GM12864 (cell line): Measurements from ENCODE around the gene PSMD1.
"Not testable (repeated sequence)": the region's sequence is repeated elsewhere in the genome, so short reads cannot be mapped to it uniquely, and the experiment has no call there.

Experiments
- DNase-seq: peaks from one replicate; pipeline ENCODE4 v3.0.0-alpha.2; 2011; ENCODE audit warnings: low read depth
- H3K4me3 ChIP-seq: 2 replicates; pipeline ENCODE4 v1.5.1; 2011; ENCODE audit warnings: mild to moderate bottlenecking, low read depth, low read length, control low read depth
- CTCF ChIP-seq: IDR thresholded peaks from 2 replicates; pipeline ENCODE4 v1.5.1; 2011; ENCODE audit warnings: low read depth, mild to moderate bottlenecking, moderate library complexity, low read length, control low read depth, inconsistent platforms; ENCODE audit errors: missing control alignments

The PSMD1 gene

DNA sequence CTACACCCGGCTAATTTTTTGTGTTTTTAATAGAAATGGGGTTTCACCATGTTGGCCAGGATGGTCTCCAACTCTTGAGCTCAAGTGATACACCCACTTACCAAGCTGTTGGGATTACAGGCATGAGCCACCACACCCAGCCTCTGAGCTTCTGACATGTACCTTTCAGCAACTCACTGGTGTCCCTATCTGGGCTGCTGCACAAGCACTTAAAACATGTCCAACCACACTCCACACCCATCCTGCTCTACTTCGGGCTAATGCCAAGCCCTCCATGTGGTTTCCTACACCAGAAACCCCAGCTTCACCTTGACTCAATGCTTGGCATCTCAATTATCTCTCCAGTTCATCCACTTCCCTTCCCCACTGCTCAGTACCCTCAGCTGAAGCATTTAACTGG, 119.4 kb downstream of the PSMD1 start:
- no peak for TF ChIP-seq CTCF
- no peak for DNase-seq
- no peak overlapping the region for H3K4me3 ChIP-seq

DNA sequence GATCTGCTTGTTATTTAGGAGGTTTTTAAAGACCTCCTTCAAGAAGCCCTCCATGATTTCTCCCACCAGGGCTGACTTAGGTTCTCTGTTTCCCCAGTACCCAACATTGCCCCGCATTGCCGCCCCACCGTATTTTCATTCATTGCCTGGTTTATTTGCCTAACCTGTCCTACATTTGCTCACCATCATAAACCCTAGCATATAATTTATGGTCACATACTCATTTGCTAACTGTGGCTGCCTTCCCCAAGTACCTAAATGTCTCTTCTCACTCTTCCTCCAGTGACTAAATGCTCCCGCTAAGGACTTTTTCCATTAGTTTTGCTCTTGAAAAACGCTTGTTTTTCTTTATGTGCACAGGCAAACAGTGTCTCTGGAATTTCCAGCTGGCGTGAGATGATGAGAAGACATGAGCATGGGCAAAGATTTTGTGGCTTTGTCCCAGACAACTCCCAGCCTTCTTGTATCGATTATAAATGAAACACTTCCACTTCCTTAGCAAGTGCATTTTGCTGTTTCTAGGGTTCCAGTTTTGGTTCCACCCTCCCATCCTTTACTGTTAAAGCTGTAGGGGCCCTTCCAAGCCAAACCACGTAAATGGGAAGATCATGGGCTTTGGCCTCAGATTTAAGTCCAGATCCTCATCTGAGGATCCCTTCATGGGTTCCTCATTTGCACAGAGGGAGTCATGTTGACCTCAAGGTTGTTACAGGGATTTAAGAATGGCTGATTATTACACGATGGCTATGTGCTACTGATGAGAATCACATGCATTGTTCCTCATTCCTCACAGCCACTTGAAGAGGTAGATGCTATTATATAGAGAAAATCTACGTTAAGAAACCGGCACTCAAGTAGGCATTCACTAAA, 120.7 kb downstream of the PSMD1 start:
- H3K4me3 ChIP-seq = no peak overlapping the region
- no peak for TF ChIP-seq CTCF
- DNase-seq = no peak

GRCh38 chr2:231178805-231179204, 122.1 kb downstream of the PSMD1 start:
- not testable (repeated sequence) for DNase-seq, H3K4me3 ChIP-seq

DNA sequence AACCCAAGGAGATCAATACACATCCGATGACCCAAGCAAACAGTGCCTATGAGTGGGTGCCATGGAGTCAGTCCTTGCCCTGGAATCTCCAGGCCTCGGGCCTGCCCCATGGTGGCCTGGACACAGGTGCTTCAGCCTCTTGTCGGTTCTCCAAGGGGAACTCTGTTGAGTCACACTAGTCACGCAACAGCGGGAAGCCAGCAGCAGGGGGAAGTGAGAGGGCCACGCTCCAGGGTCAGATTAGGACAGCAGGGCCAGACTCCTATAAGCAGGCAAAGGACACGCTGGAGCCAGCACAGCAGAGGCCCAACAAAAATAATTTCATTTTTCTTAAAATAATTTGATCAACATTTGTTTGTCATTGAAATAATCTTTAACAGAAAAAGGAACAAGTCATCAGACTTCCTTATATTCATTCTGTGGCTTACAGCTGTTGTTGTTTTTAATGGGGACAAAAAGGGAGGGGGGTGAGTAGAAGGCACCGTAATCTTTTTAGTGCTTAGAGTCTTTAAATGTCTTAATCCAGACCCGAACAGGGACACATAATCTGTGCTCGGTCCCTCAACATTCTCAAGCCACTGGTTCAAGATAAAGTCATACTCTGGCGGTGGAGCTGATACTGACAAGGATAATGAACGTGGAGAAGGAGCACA, 125.3 kb downstream of the PSMD1 start:
- H3K4me3 ChIP-seq = no peak overlapping the region
- TF ChIP-seq CTCF = no peak
- peak; percentile 44 for DNase-seq

DNA sequence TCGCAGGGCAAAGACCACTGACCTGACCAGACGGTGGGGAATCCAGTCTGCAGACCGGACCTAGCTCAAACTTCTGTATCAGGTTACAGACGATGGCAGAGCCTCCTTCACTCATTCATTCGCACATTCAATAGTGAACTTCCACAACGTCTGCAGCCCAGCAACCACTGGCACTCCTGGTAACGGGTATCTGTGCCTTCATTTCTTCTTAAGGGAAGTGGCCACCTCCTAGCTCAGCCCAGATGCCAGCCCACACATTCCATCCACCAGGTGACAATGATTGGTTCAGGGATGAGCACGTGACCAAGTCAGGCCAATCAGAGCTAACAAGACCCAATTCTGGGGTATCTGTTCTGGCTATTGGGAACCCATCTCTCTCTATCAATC, 125.8 kb downstream of the PSMD1 start:
- no peak for TF ChIP-seq CTCF
- no peak overlapping the region for H3K4me3 ChIP-seq
- DNase-seq = no peak

DNA sequence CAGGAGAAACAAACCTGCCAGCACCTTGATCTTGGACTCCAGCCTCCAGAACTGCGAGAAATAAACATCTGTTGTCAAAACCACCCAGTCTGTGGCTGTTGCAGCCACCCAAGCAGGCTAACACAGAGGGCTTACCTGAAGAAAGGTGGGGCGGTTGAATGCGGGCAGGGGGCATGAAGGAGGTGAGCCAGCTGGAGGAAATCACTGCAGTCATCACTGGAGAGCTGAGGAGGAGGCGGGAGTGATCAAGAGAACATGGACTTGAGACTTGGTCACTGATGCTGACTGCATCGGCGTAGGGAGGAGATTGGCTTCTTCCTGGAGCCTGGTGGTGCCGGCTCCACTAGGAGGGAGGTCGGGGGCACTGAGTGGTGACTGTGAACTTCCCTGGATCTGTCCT, 127.2 kb downstream of the PSMD1 start:
- no peak for TF ChIP-seq CTCF

GRCh38 chr2:231184319-231184718, 127.7 kb downstream of the PSMD1 start:
- TF ChIP-seq CTCF = no peak
- H3K4me3 ChIP-seq = no peak overlapping the region
- DNase-seq = no peak

More for the DNA sequence above, 127.2 kb downstream of the PSMD1 start:
- DNase-seq = no peak
- H3K4me3 ChIP-seq = no peak overlapping the region
